Activated CD8-positive, alpha-beta memory T cell treated with anti-CD3 and anti-CD28 coated beads, Interleukin-2, amount 50 U/mL, for 1 hour (primary cell): ENCODE measurements around the gene ARRDC3.
"Not testable (repeated sequence)": the region's sequence is repeated elsewhere in the genome, so short reads cannot be mapped to it uniquely, and the experiment has no call there.

Experiments used
- DNase-seq: peaks from one replicate; pipeline ENCODE4 v3.0.0-alpha.2; 2020; ENCODE audit errors: extremely low read depth

Gene ARRDC3

DNA sequence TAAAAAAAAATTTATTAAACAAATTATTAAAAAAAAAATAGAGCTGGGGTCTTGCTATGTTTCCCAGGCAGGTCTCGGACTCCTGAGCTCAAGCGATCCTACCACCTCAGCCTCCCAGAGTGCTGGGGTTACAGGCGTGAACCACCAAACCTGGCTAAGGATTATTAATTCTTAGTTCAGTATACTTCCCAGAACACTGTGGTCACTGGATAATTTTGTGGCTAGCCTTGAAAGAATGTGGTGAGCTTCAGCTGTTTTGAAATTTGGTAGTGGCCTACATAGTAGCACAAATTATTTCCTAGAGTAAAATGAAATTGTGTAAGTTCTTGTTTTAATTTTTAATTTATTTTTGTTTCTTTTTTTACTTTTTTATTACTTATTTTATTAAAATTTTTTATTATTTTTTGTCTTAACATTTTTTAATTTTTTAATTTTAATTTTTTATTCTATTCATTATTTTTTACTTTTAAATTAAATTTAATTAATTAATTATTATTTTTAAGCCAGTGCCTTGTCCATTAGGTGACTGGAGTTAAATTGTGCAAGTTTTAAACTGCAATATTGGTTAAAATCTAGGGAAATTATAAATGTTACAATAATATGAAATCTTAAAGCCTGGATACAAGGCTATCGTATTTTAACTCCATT is 23.0 kb downstream of the ARRDC3 start:
- no peak for DNase-seq

- DNase-seq: no peak
Observed at GRCh38 chr5:91357806-91358205, 25.3 kb downstream of the ARRDC3 start.

GRCh38 chr5:91357012-91357634 is 26.0 kb downstream of the ARRDC3 start:
- DNase-seq: no peak

DNA sequence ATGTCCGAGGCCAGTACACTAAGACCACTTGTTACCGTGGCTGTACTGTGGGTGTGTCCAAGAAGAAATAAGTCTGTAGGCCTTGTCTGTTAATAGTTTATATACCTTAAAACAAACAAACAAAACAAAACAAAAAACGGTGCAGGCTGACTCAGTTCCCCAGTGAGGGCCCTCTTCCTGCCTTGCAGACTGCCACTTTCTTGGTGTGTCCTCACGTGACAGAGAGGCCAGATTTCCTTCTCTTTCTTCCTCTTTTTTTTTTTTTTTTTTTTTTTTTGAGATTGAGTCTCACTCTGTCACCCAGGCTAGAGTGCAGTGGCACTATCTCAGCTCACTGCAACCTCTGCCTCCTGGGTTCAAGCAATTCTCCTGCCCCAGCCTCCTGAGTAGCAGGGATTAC is 28.2 kb downstream of the ARRDC3 start:
- DNase-seq: not testable (repeated sequence)

GRCh38 chr5:91352831-91353695 is 30.1 kb downstream of the ARRDC3 start:
- DNase-seq: no peak

- no peak for DNase-seq
Observed at GRCh38 chr5:91345461-91345860, 37.7 kb downstream of the ARRDC3 start.

DNA sequence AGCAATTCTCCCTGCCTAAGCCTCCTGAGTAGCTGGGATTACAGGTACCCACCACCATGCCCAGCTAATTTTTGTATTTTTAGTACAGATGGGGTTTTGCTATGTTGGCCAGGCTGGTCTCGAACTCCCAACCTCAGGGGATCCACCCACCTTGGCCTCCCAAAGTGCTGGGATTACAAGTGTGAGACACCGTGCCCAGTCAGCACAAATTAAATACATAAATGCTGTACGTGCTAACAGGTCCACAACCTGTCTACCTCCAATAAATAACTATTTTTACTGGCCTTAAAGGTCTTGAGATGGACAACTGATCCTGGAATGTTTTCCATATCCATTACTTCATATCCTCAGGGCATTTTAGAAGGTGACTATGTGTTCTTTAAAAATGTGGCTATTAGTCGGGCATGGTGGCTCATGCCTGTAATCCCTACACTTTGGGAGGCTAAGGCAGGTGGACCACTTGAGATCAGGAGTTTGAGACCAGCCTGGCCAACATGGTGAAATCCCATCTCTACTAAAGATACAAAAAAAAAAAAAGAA is 38.4 kb downstream of the ARRDC3 start:
- not testable (repeated sequence) for DNase-seq

DNA sequence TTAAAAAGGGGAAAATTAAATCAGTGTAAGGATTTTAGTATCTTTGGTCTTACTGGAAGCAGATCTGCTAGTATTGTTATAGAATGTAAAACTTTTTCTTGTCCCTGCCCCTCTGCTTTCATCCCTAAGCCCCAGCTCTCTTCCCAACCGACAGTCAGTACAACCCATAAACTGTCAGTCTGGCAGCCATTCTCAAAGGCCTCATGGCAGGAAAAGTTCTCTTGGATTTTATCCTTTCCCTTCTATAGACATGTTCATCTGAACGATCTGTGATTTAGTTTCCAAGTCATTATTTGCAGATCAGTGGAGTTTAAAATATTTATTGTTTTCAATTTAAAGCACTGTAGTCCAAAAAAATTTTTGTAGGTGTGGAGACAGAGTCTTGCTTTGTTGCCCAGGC is 39.2 kb downstream of the ARRDC3 start:
- no peak for DNase-seq

DNA sequence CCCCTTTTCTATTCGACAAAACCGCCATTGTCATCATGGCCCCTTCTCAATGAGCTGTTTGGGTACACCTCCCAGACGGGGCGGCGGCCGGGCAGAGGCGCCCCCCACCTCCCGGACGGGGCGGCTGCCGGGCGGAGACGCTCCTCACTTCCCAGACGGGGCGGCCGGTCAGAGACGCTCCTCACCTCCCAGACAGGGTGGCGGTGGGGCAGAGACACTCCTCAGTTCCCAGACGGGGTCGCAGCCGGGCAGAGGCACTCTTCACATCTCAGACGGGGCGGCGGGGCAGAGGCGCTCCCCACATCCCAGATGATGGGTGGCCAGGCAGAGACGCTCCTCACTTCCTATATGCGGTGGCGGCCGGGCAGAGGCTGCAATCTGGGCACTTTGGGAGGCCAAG is 40.2 kb downstream of the ARRDC3 start:
- DNase-seq: not testable (repeated sequence)

- no peak for DNase-seq
Observed at GRCh38 chr5:91341154-91341553, 42.0 kb downstream of the ARRDC3 start.

GRCh38 chr5:91340532-91340931 is 42.6 kb downstream of the ARRDC3 start:
- no peak for DNase-seq

- no peak for DNase-seq
Observed at GRCh38 chr5:91339063-91339705, 43.9 kb downstream of the ARRDC3 start.

- DNase-seq: no peak
Observed at GRCh38 chr5:91332267-91333045, 50.7 kb downstream of the ARRDC3 start.

DNA sequence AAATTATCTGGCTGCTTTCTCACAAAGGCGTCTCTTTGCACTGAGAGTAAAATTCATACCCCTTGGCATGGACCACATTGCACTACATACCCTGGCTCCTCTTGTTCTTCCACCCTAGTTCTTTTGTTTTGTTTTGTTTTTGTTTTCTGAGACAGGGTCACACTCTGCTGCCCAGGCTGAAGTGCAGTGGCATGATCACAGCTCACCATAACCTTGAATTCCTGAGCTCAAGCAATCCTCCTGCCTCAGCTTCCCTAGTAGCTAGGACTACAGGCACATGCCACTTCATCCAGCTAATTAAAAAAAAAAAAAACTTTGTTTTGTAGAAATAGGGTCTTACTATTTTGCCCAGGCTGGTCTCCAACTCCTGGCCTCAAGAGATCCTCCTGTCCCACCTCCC is 51.4 kb downstream of the ARRDC3 start:
- DNase-seq: no peak

DNA sequence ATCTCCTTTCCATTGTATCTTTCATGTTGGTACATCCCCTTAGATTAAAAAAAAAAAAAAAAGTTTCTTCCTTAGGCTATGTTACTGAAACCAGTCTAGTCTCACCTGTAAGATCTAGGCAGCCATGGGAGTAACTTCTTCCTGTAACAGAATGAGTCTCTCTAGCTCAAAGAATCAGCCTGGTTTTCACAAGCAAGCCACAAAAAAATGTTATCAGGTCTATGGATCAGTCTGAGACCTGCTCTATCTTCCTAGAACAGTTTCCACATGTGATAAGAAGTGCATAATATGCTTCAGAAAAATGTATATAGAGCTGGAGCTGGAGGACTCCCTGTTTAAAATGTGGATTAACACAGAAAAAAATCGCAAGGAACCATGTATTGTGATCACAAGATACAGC is 53.8 kb downstream of the ARRDC3 start:
- DNase-seq: no peak

DNA sequence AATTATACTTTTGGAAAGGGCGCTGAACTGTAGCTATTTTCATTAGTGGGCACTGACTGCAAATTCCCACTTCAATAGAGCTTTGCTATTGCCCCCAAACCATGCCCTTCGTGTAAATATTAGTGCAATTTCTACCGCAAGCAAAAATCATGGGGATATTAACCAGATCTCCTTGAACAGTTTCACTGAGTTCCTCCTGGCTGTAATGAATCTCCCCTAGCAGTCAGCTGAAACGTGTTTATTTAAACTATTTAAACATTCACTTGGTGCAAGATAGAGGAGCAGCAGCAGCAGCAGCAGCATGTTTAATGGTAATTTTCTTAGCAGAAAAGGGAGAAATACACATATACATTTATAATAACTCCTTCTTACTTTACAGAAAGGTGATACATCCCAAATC is 54.4 kb downstream of the ARRDC3 start:
- no peak for DNase-seq

GRCh38 chr5:91322981-91323380 is 60.1 kb downstream of the ARRDC3 start:
- DNase-seq: not testable (repeated sequence)

DNA sequence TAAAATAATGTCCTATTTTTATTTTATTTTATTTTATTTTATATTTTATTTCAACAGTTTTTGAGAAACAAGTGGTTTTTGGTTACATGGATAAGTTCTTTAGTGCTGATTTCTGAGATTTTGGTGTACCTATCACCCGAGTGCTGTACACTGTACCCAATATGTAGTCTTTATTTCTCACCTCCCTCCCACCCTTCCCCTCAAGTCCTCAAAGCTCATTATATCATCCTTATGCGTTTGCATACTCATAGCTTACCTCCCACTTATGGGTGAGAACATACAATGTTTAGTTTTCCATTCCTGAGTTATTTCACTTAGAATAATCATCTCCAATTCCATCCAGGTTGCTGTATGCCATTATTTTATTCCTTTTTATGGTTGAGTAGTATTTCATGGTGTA is 63.5 kb downstream of the ARRDC3 start:
- no peak for DNase-seq

DNA sequence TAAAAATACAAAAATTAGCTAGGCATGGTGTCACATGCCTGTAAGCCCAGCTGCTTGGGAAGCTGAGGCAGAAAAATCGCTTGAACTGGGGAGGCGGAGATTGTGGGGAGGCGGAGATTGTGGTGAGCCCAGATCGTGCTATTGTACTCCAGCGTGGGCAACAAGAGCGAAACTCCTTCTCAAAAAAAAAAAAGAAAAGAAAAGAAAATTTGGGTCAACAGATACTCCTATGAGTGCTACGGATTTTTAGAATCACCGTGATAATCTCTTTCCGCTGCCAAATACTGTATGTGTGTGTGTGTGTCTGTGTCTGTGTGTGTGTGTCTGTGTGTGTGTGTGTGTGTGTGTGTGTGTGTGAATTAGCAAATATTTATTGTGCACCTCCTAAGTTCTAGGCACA is 64.4 kb downstream of the ARRDC3 start:
- no peak for DNase-seq
